GM10266 (cell line): Measurements from ENCODE around the gene TP73.

Experiments used
- DNase-seq: peaks from one replicate; pipeline ENCODE4 v3.0.0; 2012; ENCODE audit errors: extremely low spot score
- CTCF ChIP-seq: IDR thresholded peaks from 2 replicates; pipeline ENCODE4 v1.5.1; 2012; ENCODE audit warnings: mild to moderate bottlenecking, low read depth; ENCODE audit not compliant: control insufficient read depth, insufficient read depth; ENCODE audit errors: missing control alignments

TP73 gene

GRCh38 chr1:3762873-3763228 lies 110.5 kb downstream of the TP73 start:
- DNase-seq: no peak
- TF ChIP-seq CTCF: no peak

- no peak for DNase-seq
These were observed 111.2 kb downstream of the TP73 start for GRCh38 chr1:3763351-3764125.

GRCh38 chr1:3767328-3767925 lies 115.1 kb downstream of the TP73 start:
- no peak for DNase-seq
- no peak for TF ChIP-seq CTCF

More at GRCh38 chr1:3763351-3764125, 111.2 kb downstream of the TP73 start:
- TF ChIP-seq CTCF: no peak

GRCh38 chr1:3768811-3769390 lies 116.6 kb downstream of the TP73 start:
- no peak for TF ChIP-seq CTCF
- no peak for DNase-seq

- TF ChIP-seq CTCF: no peak
- no peak for DNase-seq
These were observed 117.9 kb downstream of the TP73 start for GRCh38 chr1:3770047-3770765.

- no peak for TF ChIP-seq CTCF
- no peak for DNase-seq
These were observed 119.1 kb downstream of the TP73 start for GRCh38 chr1:3771108-3772026.
